Osteocyte (in vitro differentiated cells): ENCODE measurements around the gene RASGRP2. TPM values are rescaled to one million over a fixed set of nuclear protein-coding genes. Genes with fewer than 3 reads are reported as not detected.

ENCODE experiments used
- DNase-seq: peaks from one replicate; pipeline ENCODE4 v3.0.0; 2021; ENCODE audit warnings: mixed read lengths; ENCODE audit not compliant: unreplicated experiment; ENCODE audit errors: extremely low spot score
- H3K27ac Mint-ChIP-seq: one replicate; pipeline ENCODE4 v1.8.0; 2021; ENCODE audit warnings: mild to moderate bottlenecking, mixed read lengths; ENCODE audit not compliant: unreplicated experiment
- H3K27me3 Mint-ChIP-seq: one replicate; pipeline ENCODE4 v1.8.0; 2021; ENCODE audit warnings: mixed read lengths; ENCODE audit not compliant: unreplicated experiment
- H3K36me3 Mint-ChIP-seq: one replicate; pipeline ENCODE4 v1.8.0; 2021; ENCODE audit warnings: mixed read lengths; ENCODE audit not compliant: unreplicated experiment
- H3K4me1 Mint-ChIP-seq: one replicate; pipeline ENCODE4 v1.8.0; 2021; ENCODE audit warnings: mixed read lengths; ENCODE audit not compliant: unreplicated experiment
- H3K4me3 Mint-ChIP-seq: one replicate; pipeline ENCODE4 v1.8.0; 2021; ENCODE audit warnings: mild to moderate bottlenecking, moderate library complexity, mixed read lengths; ENCODE audit not compliant: unreplicated experiment
- H3K9me3 Mint-ChIP-seq: one replicate; pipeline ENCODE4 v1.8.0; 2021; ENCODE audit warnings: mixed read lengths; ENCODE audit not compliant: unreplicated experiment
- total RNA-seq: library from RNA; stranded (reverse); gene quantifications from 2 replicates; pipeline ENCODE4 v1.2.1, GENCODE V29; 2021
- TF ChIP-seq, protein P1 (sequence below): fragments of 200-600 bp; sonication (generic); IDR thresholded peaks from 2 replicates; pipeline ENCODE4 v1.5.0; 2021; ENCODE audit warnings: antibody characterized with exemption, mild to moderate bottlenecking, moderate library complexity

RASGRP2 gene
- total RNA-seq, 1 donor from 2014 or later: 10.3 TPM

DNA sequence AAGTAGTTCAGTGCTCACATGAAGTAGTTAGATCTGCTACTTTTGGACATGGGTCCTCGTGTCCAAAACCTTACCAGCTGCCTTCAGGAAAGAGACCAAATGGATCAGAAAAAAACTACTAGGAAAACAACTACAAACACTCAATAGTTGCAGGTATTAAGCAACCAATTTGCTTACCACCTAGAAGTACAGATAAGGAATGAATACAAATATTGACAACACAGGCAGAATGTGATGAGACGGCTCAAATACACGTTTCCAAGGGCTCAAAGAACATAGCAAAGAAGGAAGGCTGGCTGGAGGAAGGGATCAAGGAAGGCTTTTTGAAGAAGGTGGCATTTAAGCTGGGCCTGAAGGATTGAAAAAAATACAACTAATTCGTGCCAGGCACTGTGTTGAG, 62.8 kb downstream of the RASGRP2 start:
- Mint-ChIP-seq H3K36me3 (no peaks in the 10 kb centered on the region), H3K27me3 (peaks cover 78% of the 10 kb centered on the region), H3K4me3 (no peak overlapping the region), H3K4me1 (no peaks in the 10 kb centered on the region), H3K9me3 (no peaks in the 10 kb centered on the region), H3K27ac (no peak overlapping the region)
- TF ChIP-seq, protein P1, sequence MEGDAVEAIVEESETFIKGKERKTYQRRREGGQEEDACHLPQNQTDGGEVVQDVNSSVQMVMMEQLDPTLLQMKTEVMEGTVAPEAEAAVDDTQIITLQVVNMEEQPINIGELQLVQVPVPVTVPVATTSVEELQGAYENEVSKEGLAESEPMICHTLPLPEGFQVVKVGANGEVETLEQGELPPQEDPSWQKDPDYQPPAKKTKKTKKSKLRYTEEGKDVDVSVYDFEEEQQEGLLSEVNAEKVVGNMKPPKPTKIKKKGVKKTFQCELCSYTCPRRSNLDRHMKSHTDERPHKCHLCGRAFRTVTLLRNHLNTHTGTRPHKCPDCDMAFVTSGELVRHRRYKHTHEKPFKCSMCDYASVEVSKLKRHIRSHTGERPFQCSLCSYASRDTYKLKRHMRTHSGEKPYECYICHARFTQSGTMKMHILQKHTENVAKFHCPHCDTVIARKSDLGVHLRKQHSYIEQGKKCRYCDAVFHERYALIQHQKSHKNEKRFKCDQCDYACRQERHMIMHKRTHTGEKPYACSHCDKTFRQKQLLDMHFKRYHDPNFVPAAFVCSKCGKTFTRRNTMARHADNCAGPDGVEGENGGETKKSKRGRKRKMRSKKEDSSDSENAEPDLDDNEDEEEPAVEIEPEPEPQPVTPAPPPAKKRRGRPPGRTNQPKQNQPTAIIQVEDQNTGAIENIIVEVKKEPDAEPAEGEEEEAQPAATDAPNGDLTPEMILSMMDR: no peak
- DNase-seq: no peak

DNA sequence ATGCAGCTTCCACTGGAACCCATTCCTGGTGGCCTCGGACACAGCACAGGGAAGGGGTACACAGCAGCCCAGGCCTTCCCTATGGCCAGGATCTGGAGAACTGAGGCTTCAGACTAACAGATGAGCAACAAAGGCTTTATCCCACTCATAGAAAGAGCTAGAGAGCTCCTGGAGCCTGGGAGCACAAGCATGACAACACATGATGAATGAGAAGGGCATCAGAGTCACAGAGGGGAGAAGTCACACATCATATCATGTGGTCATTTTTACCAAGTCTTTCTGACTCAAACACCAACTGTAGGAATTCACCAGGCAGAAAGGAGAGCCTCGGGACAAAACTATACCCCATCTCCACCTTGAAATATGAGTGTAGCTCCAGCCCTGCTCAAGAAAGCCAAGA, 64.1 kb downstream of the RASGRP2 start:
- Mint-ChIP-seq H3K36me3 (no peaks in the 10 kb centered on the region), H3K27me3 (peaks cover 81% of the 10 kb centered on the region), H3K27ac (no peak overlapping the region), H3K9me3 (no peaks in the 10 kb centered on the region), H3K4me1 (peaks cover 11% of the 10 kb centered on the region), H3K4me3 (no peak overlapping the region)
- DNase-seq: no peak
- TF ChIP-seq, protein P1: no peak

DNA sequence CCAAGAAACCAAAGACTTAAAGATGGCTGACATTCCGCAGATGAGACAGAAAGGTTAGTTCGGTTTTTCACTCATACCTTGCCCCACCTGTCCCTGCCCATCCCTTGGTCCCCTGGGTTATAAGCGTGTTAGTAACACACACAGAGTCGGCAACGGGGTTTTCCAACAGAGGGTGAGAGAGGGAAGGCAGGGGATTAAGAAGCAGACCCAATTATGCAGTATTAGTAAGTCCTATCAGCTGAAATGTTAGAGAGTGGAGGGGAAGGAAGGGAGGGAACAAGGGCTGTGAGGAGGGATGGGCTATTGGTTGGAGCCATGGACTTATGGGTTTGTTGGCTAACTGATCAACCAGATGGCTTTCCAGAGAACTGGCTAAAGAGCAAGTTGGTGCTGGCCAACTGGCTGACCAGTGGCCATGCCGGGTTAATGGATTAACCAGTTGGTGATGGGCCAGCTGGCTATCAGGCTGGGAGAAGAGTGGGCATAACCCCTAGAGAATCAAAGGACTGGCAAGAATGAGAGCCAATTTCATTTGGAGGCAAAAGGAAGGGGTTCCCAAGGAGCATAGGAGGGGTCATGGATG, 66.4 kb downstream of the RASGRP2 start:
- Mint-ChIP-seq H3K4me3 (no peak overlapping the region), H3K36me3 (no peaks in the 10 kb centered on the region), H3K9me3 (no peaks in the 10 kb centered on the region), H3K27ac (no peak overlapping the region), H3K27me3 (peaks cover 70% of the 10 kb centered on the region), H3K4me1 (peaks cover 12% of the 10 kb centered on the region)
- TF ChIP-seq, protein P1: no peak
- DNase-seq: no peak

Other genes with a start within 250 kb of the RASGRP2 start
- not detected in 2 replicates for gene SLC22A11, start 188.2 kb downstream of the RASGRP2 start, total RNA-seq
- gene SLC22A12, start 152.9 kb downstream of the RASGRP2 start, total RNA-seq: not detected in 2 replicates
- 2.6 and 2.7 TPM in 2 replicates for gene NRXN2, start 20.9 kb downstream of the RASGRP2 start, total RNA-seq
- 0.73 and 0.84 TPM in 2 replicates for gene PYGM, start 15.8 kb upstream of the RASGRP2 start, total RNA-seq
- gene SF1, start 34.4 kb upstream of the RASGRP2 start, total RNA-seq: 267 and 290 TPM in 2 replicates
- gene MAP4K2, start 59.1 kb upstream of the RASGRP2 start, total RNA-seq: 16.0 and 18.6 TPM in 2 replicates
- gene MEN1, start 66.4 kb upstream of the RASGRP2 start, total RNA-seq: 27.1 and 29.2 TPM in 2 replicates
- gene CDC42BPG, start 100.5 kb upstream of the RASGRP2 start, total RNA-seq: 0.68 and 1.7 TPM in 2 replicates
- gene EHD1, start 134.5 kb upstream of the RASGRP2 start, total RNA-seq: 57.4 and 61.0 TPM in 2 replicates
- gene ATG2A, start 173.1 kb upstream of the RASGRP2 start, total RNA-seq: 23.6 and 28.7 TPM in 2 replicates
- gene PPP2R5B, start 180.5 kb upstream of the RASGRP2 start, total RNA-seq: 21.3 and 26.8 TPM in 2 replicates
- gene GPHA2, start 191.8 kb upstream of the RASGRP2 start, total RNA-seq: not detected in 2 replicates
- not detected in 2 replicates for gene MAJIN, start 228.0 kb upstream of the RASGRP2 start, total RNA-seq